H1 (cell line): ENCODE data around the gene PHRF1. TPM values are rescaled to one million over a fixed set of nuclear protein-coding genes. Genes with fewer than 3 reads are reported as not detected.

Experiments
- CTCF ChIA-PET: fragments of 300-600 bp; sonication (Branson Sonifier 250); formaldehyde crosslinking; loops from one replicate; lab custom pipeline; 2021; ENCODE audit not compliant: partially characterized antibody; lab: Charles Lee
- POLR2A ChIA-PET: fragments of 300-600 bp; sonication (Branson Sonifier 250); formaldehyde crosslinking; loops from one replicate; lab custom pipeline; 2021; ENCODE audit warnings: inconsistent platforms; ENCODE audit not compliant: partially characterized antibody; lab: Charles Lee
- DNase-seq, 2 experiments: peaks; one replicate each; pipeline versions ENCODE4 v3.0.0 to v3.0.0-alpha.2; 2010 to 2022; ENCODE audit warnings: low spot score in 2 of 2, low read depth in 1 of 2, mixed read lengths in 1 of 2
- FAIRE-seq: peaks from 2 replicates; lab custom pipeline; 2011; peaks lifted over from hg19 to GRCh38; lab: Jason Lieb, UNC
- H2AFZ ChIP-seq: 2 replicates; pipeline ENCODE4 v1.8.1; 2012; ENCODE audit warnings: low read length, inconsistent platforms
- H2AK5ac ChIP-seq: 2 replicates; pipeline ENCODE4 v1.6.1; 2013; ENCODE audit warnings: low read depth, low read length
- H2BK120ac ChIP-seq: replicated peaks from 2 replicates; pipeline ENCODE3; 2013; ENCODE audit warnings: low read depth, low read length, inconsistent platforms
- H2BK12ac ChIP-seq: 2 replicates; pipeline ENCODE4 v1.6.1; 2013; ENCODE audit warnings: low read depth, low read length
- H2BK15ac ChIP-seq: 2 replicates; pipeline ENCODE4 v1.6.1; 2013; ENCODE audit warnings: low read length
- H2BK20ac ChIP-seq: 2 replicates; pipeline ENCODE4 v1.6.1; 2013; ENCODE audit warnings: low read length
- H2BK5ac ChIP-seq: 2 replicates; pipeline ENCODE4 v1.6.1; 2013; ENCODE audit warnings: low read depth, low read length
- H3K14ac ChIP-seq: 2 replicates; pipeline ENCODE4 v1.6.1; 2013; ENCODE audit warnings: inconsistent platforms; ENCODE audit not compliant: insufficient read length
- H3K18ac ChIP-seq: 2 replicates; pipeline ENCODE4 v1.6.1; 2013; ENCODE audit warnings: low read length; ENCODE audit errors: extremely low read depth
- H3K23ac ChIP-seq: 2 replicates; pipeline ENCODE4 v1.6.1; 2013; ENCODE audit warnings: inconsistent platforms; ENCODE audit not compliant: insufficient read length
- H3K23me2 ChIP-seq: 2 replicates; pipeline ENCODE4 v1.6.1; 2013; ENCODE audit warnings: low read depth, low read length
- H3K27ac ChIP-seq: 2 replicates; pipeline ENCODE4 v1.6.1; 2011; ENCODE audit warnings: low read depth, low read length, inconsistent platforms
- H3K27me3 ChIP-seq, 4 experiments: replicated peaks in 1 of 4; 1 replicate in 1 of 4; 2 replicates in 3 of 4; pipeline versions ENCODE4 v1.6.1 to v1.8.1; 2011 to 2013; ENCODE audit warnings: low read length in 3 of 4, mild to moderate bottlenecking in 3 of 4, inconsistent platforms in 2 of 4, mixed read lengths in 2 of 4, moderate library complexity in 1 of 4; ENCODE audit not compliant: control insufficient read depth in 3 of 4, insufficient read depth in 3 of 4; ENCODE audit errors: extremely low read depth in 1 of 4
- H3K36me3 ChIP-seq, 4 experiments: 2 replicates each; pipeline versions ENCODE4 v1.6.1 to v1.8.1; 2011 to 2013; ENCODE audit warnings: mild to moderate bottlenecking in 4 of 4, low read length in 3 of 4, moderate library complexity in 2 of 4, control low read depth in 1 of 4, inconsistent platforms in 1 of 4; ENCODE audit not compliant: insufficient read depth in 4 of 4, control insufficient read depth in 2 of 4
- H3K4ac ChIP-seq: replicated peaks from 2 replicates; pipeline ENCODE3; 2013; ENCODE audit warnings: low read length, low read depth, mixed read lengths, inconsistent platforms; ENCODE audit not compliant: insufficient read length
- H3K4me1 ChIP-seq, 4 experiments: replicated peaks in 1 of 4; 1 replicate in 1 of 4; 2 replicates in 3 of 4; pipeline versions ENCODE4 v1.6.1 to v1.8.1; 2011 to 2013; ENCODE audit warnings: low read length in 3 of 4, inconsistent platforms in 2 of 4, mixed read lengths in 1 of 4; ENCODE audit not compliant: insufficient read depth in 4 of 4, control insufficient read depth in 3 of 4
- H3K4me2 ChIP-seq, 2 experiments: 2 replicates each; pipeline versions ENCODE4 v1.6.1 to v1.8.1; 2011 to 2013; ENCODE audit warnings: low read depth in 2 of 2, low read length in 2 of 2, control low read depth in 1 of 2, inconsistent platforms in 1 of 2, mild to moderate bottlenecking in 1 of 2; ENCODE audit not compliant: insufficient read depth in 1 of 2
- H3K4me3 ChIP-seq, 4 experiments: fragments of 200-600, 300-600 bp in 1 of 4; sonication (generic), shearing (Covaris generic), sonication (Bioruptor Twin) in 1 of 4; 2 replicates each; pipeline versions ENCODE4 v1.5.1 to v1.8.1; 2011 to 2016; ENCODE audit warnings: low read length in 4 of 4, low read depth in 3 of 4, control low read depth in 2 of 4, inconsistent platforms in 2 of 4, mild to moderate bottlenecking in 2 of 4, mixed read lengths in 1 of 4, moderate library complexity in 1 of 4; ENCODE audit not compliant: insufficient read depth in 2 of 4; ENCODE audit errors: extremely low read depth in 1 of 4
- H3K56ac ChIP-seq: replicated peaks from 2 replicates; pipeline ENCODE3; 2013; ENCODE audit warnings: low read depth, mild to moderate bottlenecking, mixed read lengths, low read length, inconsistent platforms; ENCODE audit not compliant: insufficient read length
- H3K79me1 ChIP-seq: 2 replicates; pipeline ENCODE4 v1.6.1; 2013; ENCODE audit warnings: low read depth, low read length, control low read depth
- H3K79me2 ChIP-seq, 2 experiments: 2 replicates each; pipeline versions ENCODE4 v1.6.1 to v1.8.1; 2012 to 2013; ENCODE audit warnings: low read length in 2 of 2, mild to moderate bottlenecking in 2 of 2, inconsistent platforms in 1 of 2; ENCODE audit not compliant: insufficient read depth in 2 of 2, control insufficient read depth in 1 of 2
- H3K9ac ChIP-seq, 4 experiments: replicated peaks in 1 of 4; 1 replicate in 1 of 4; 2 replicates in 3 of 4; pipeline versions ENCODE4 v1.6.1 to v1.8.1; 2011 to 2013; ENCODE audit warnings: low read depth in 3 of 4, low read length in 3 of 4, control low read depth in 2 of 4, mild to moderate bottlenecking in 2 of 4, moderate library complexity in 2 of 4, inconsistent platforms in 1 of 4; ENCODE audit errors: extremely low read depth in 1 of 4
- H3K9me3 ChIP-seq, 2 experiments: 2 replicates each; pipeline versions ENCODE4 v1.6.1 to v1.8.1; 2012 to 2013; ENCODE audit warnings: mild to moderate bottlenecking in 2 of 2, moderate library complexity in 2 of 2, control low read depth in 1 of 2, inconsistent platforms in 1 of 2, low read depth in 1 of 2, low read length in 1 of 2, mixed read lengths in 1 of 2; ENCODE audit not compliant: insufficient read depth in 2 of 2
- H4K20me1 ChIP-seq, 2 experiments: replicated peaks in 1 of 2; 2 replicates each; pipeline versions ENCODE3 to v1.8.1; 2011 to 2013; ENCODE audit warnings: inconsistent platforms in 2 of 2, low read length in 2 of 2, mild to moderate bottlenecking in 1 of 2; ENCODE audit not compliant: insufficient read depth in 2 of 2, control insufficient read depth in 1 of 2
- H4K5ac ChIP-seq: 2 replicates; pipeline ENCODE4 v1.6.1; 2013; ENCODE audit warnings: low read length, low read depth, mixed read lengths, inconsistent platforms; ENCODE audit not compliant: insufficient read length
- H4K8ac ChIP-seq: 2 replicates; pipeline ENCODE4 v1.8.0; 2013; ENCODE audit warnings: mild to moderate bottlenecking, moderate library complexity, low read length, inconsistent platforms; ENCODE audit not compliant: insufficient read depth; ENCODE audit errors: extremely low read depth
- H4K91ac ChIP-seq: replicated peaks from 2 replicates; pipeline ENCODE3; 2013; ENCODE audit warnings: low read length, mixed read lengths, inconsistent platforms; ENCODE audit not compliant: insufficient read length
- GTF2F1 ChIP-seq: IDR thresholded peaks from 2 replicates; pipeline ENCODE4 v1.6.1; 2012; ENCODE audit warnings: low read depth, low read length, improper control_type of control experiment, borderline replicate concordance
- JUND ChIP-seq: IDR thresholded peaks from 2 replicates; pipeline ENCODE4 v1.6.1; 2011; ENCODE audit warnings: mild to moderate bottlenecking, improper control_type of control experiment, low read length
- KDM1A ChIP-seq: fragments of 200-600, 300-600 bp; sonication (generic); IDR thresholded peaks from 2 replicates; pipeline ENCODE4 v1.7.1; 2016; ENCODE audit warnings: mild to moderate bottlenecking, low read length, borderline replicate concordance
- PHF8 ChIP-seq: fragments of 200-600 bp; sonication (generic); conservative IDR thresholded peaks from 2 replicates; pipeline ENCODE4 v1.7.1; 2012; ENCODE audit warnings: low read depth, mild to moderate bottlenecking, inconsistent platforms, low read length, moderate library complexity
- POU5F1 ChIP-seq: IDR thresholded peaks from 2 replicates; pipeline ENCODE4 v1.6.1; 2011; ENCODE audit warnings: low read depth, mild to moderate bottlenecking, low read length, moderate library complexity
- SUZ12 ChIP-seq: fragments of 200-600 bp; sonication (generic); IDR thresholded peaks from 2 replicates; pipeline ENCODE4 v1.6.1; 2012; ENCODE audit warnings: mild to moderate bottlenecking, inconsistent platforms, low read length, moderate library complexity, mixed read lengths
- TBP ChIP-seq: IDR thresholded peaks from 2 replicates; pipeline ENCODE4 v1.6.1; 2011; ENCODE audit warnings: low read depth, low read length, improper control_type of control experiment
- TCF12 ChIP-seq: IDR thresholded peaks from 2 replicates; pipeline ENCODE4 v1.6.1; 2011; ENCODE audit warnings: low read depth, mild to moderate bottlenecking, low read length
- WGBS, 2 experiments: shearing (Covaris generic) in 1 of 2; methylation state at CpG; one replicate each; pipeline versions ENCODE4 v1.1.6 to v1.1.7; 2013 to 2015; ENCODE audit warnings: low lambda C conversion rate in 2 of 2, mixed read lengths in 2 of 2, inconsistent platforms in 1 of 2, low coverage in 1 of 2, missing lambda C conversion rate in 1 of 2; ENCODE audit not compliant: insufficient replicate concordance in 2 of 2, insufficient coverage in 1 of 2, insufficient read length in 1 of 2; ENCODE audit errors: extremely low coverage in 1 of 2, missing lambda C conversion rate in 1 of 2; 5-methylcytosine and 5-hydroxymethylcytosine counted together
- polyA plus RNA-seq, 7 experiments: library from polyadenylated mRNA; depleted of rRNA in 3 of 7; stranded (reverse) in 5 of 7; unstranded in 2 of 7; fragments of >200 nt in 5 of 7; fragments of 200-250 nt in 2 of 7; gene quantifications; 1 replicate in 5 of 7; 2 replicates in 1 of 7; 4 replicates in 1 of 7; pipeline versions ENCODE4 v1.2.1 to v1.2.3, GENCODE V29; 2011 to 2013; ENCODE audit warnings: missing spikeins in 2 of 7, mixed read lengths in 2 of 7
- total RNA-seq: library from RNA; stranded (reverse); fragmentation: NEBNext Ultra II Directional; extraction: Animal tissue kit (Norgen Biotek cat#: 25700); gene quantifications from 2 replicates; pipeline ENCODE4 v1.2.1, GENCODE V29; 2021
- TF ChIP-seq, protein P1 (sequence below), 3 experiments: IDR thresholded peaks; 1 replicate in 2 of 3; 2 replicates in 1 of 3; pipeline versions ENCODE4 v1.5.1 to v1.6.1; 2011; ENCODE audit warnings: low read length in 3 of 3, mild to moderate bottlenecking in 3 of 3, inconsistent platforms in 2 of 3, low read depth in 1 of 3, moderate library complexity in 1 of 3; ENCODE audit not compliant: insufficient read depth in 1 of 3; ENCODE audit errors: control extremely low read depth in 1 of 3

The PHRF1 gene
- total and polyA plus RNA-seq, 2 of the 8 experiments (the other 6 are each of a cell fraction or from before 2014, with no cell fraction given), result 13.4 to 37.3 TPM

DNA sequence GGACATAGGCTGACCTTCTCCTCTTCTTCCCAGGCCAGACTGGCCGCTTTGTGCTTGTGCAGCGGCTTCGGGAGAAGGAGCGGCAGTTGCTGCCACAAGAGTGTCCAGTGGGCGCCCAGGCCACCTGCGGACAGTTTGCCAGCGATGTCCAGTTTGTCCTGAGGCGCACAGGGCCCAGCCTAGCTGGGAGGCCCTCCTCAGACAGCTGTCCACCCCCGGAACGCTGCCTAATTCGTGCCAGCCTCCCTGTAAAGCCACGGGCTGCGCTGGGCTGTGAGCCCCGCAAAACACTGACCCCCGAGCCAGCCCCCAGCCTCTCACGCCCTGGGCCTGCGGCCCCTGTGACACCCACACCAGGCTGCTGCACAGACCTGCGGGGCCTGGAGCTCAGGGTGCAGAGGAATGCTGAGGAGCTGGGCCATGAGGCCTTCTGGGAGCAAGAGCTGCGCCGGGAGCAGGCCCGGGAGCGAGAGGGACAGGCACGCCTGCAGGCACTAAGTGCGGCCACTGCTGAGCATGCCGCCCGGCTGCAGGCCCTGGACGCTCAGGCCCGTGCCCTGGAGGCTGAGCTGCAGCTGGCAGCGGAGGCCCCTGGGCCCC is 14.1 kb upstream of the PHRF1 start:
- Histone ChIP-seq H3K9me3 (no peaks in the 10 kb centered on the region), H3K36me3 (peaks cover 0 to 8% (median 4%) of the 10 kb centered on the region in 4 experiments; a peak in 5 of 8 replicates), H3K27ac (no peak overlapping the region), H3K4ac (no peak overlapping the region), H3K14ac (no peak overlapping the region), H3K9ac (no peak overlapping the region), H4K20me1 (peaks cover 9 to 24% of the 10 kb centered on the region in 2 experiments), H2AFZ (no peak overlapping the region), H2BK12ac (0 out of 2 replicates have a peak overlapping the region, but pooled peaks have one; percentile 50), H3K27me3 (peaks cover 0 to 12% (median 9%) of the 10 kb centered on the region in 4 experiments; a peak in 6 of 7 replicates), H3K79me1 (peaks cover 10% of the 10 kb centered on the region), H4K91ac (no peak overlapping the region), H3K4me3 (peak overlapping the region in 3 of 4 experiments; percentile 63 to 95 (median 83); a peak in 5 of 8 replicates), H2BK120ac (no peak overlapping the region), H4K5ac (no peak overlapping the region), H3K79me2 (peaks cover 0 to 4% of the 10 kb centered on the region in 2 experiments; a peak in 1 of 4 replicates), H4K8ac (peak overlapping the region; percentile 77; the same call in 1 of the 2 replicates), H3K18ac (no peak overlapping the region), H3K4me2 (peak overlapping the region; percentile 74 to 78; a peak in 3 of 4 replicates), H3K23me2 (peaks cover 11% of the 10 kb centered on the region; the same call in 1 of the 2 replicates), H3K23ac (no peak overlapping the region), H3K4me1 (peaks cover 0 to 24% (median 14%) of the 10 kb centered on the region in 4 experiments; a peak in 6 of 7 replicates), H2BK20ac (no peak overlapping the region), H2AK5ac (no peak overlapping the region), H2BK5ac (no peak overlapping the region), H3K56ac (no peak overlapping the region), H2BK15ac (no peak overlapping the region)
- CTCF ChIA-PET, result interaction anchor here (0.7 to 1.4 kb wide), 2 partner anchors 11 kb away, joined by 3 to 4 read pairs; no protein-coding TSS in a partner anchor
- DNase-seq (no peak), FAIRE-seq (no peak)
- POLR2A ChIA-PET, result interaction anchor here (0.6 to 1.4 kb wide), 6 partner anchors 12 to 204 kb away, joined by 3 to 4 read pairs (median 3); no protein-coding TSS in a partner anchor
- 93% methylated on average over 28 of the region's 29 CpGs; no CpG with 5 or more reads in 1 of the 2 experiments for WGBS, 2 experiments
- TF ChIP-seq, protein P1, sequence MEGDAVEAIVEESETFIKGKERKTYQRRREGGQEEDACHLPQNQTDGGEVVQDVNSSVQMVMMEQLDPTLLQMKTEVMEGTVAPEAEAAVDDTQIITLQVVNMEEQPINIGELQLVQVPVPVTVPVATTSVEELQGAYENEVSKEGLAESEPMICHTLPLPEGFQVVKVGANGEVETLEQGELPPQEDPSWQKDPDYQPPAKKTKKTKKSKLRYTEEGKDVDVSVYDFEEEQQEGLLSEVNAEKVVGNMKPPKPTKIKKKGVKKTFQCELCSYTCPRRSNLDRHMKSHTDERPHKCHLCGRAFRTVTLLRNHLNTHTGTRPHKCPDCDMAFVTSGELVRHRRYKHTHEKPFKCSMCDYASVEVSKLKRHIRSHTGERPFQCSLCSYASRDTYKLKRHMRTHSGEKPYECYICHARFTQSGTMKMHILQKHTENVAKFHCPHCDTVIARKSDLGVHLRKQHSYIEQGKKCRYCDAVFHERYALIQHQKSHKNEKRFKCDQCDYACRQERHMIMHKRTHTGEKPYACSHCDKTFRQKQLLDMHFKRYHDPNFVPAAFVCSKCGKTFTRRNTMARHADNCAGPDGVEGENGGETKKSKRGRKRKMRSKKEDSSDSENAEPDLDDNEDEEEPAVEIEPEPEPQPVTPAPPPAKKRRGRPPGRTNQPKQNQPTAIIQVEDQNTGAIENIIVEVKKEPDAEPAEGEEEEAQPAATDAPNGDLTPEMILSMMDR (IDR thresholded peaks at IDR 0.05; ENCODE audit: control extremely low read depth in 1 of 3, insufficient read depth in 1 of 3, low read depth in 1 of 3, low read length in 3 of 3), result no peak
- no peak for TF ChIP-seq KDM1A
- no peak for TF ChIP-seq SUZ12
- no peak for TF ChIP-seq POU5F1
- no peak for TF ChIP-seq TCF12
- no peak for TF ChIP-seq PHF8
- TF ChIP-seq JUND, result no peak
- TF ChIP-seq GTF2F1, result no peak
- TF ChIP-seq TBP, result no peak
